Endothelial cell of umbilical vein (primary cell): ENCODE results near the gene DTD2. TPM values are rescaled to one million over a fixed set of nuclear protein-coding genes. Genes with fewer than 3 reads are reported as not detected.

Experiments
- BruUV-seq: library from RNA; stranded (reverse); fragments of 400-500 nt; replicated peaks from 2 replicates; lab custom pipeline; 2021; lab: Mats Ljungman, UMichigan
- CTCF ChIA-PET: fragments of 300-600, 350-600 bp; sonication (Branson Sonifier 250); formaldehyde crosslinking; loops from one replicate; lab custom pipeline; 2021; ENCODE audit warnings: antibody characterized with exemption, inconsistent platforms; lab: Charles Lee
- POLR2A ChIA-PET: fragments of 300-600, 350-600 bp; sonication (Branson Sonifier 250); formaldehyde crosslinking; loops from one replicate; lab custom pipeline; 2021; ENCODE audit warnings: antibody characterized with exemption, inconsistent platforms; lab: Charles Lee
- DNase-seq: peaks from one replicate; pipeline ENCODE4 v3.0.0-alpha.2; 2011; ENCODE audit warnings: low read depth, low spot score
- FAIRE-seq: peaks from 2 replicates; lab custom pipeline; 2011; peaks lifted over from hg19 to GRCh38; lab: Jason Lieb, UNC
- H2AFZ ChIP-seq: 2 replicates; pipeline ENCODE4 v1.6.0; 2012; ENCODE audit warnings: low read depth, low read length, control low read depth, inconsistent platforms
- H3K27ac ChIP-seq: 2 replicates; pipeline ENCODE4 v1.5.1; 2011; ENCODE audit warnings: low read depth, mild to moderate bottlenecking, control low read depth, low read length, moderate library complexity; ENCODE audit not compliant: insufficient read depth
- H3K27me3 ChIP-seq, 2 experiments: 2 replicates each; pipeline versions ENCODE4 v1.6.0 to v1.6.1; 2011; ENCODE audit warnings: low read length in 2 of 2, mixed read lengths in 1 of 2; ENCODE audit not compliant: control insufficient read depth in 2 of 2, insufficient read depth in 2 of 2
- H3K36me3 ChIP-seq, 2 experiments: 2 replicates in 1 of 2; 3 replicates in 1 of 2; pipeline ENCODE4 v1.5.1; 2011; ENCODE audit warnings: low read length in 2 of 2, mild to moderate bottlenecking in 1 of 2, moderate library complexity in 1 of 2; ENCODE audit not compliant: control insufficient read depth in 2 of 2, insufficient read depth in 2 of 2; ENCODE audit errors: extremely low read depth in 1 of 2
- H3K4me1 ChIP-seq: 3 replicates; pipeline ENCODE4 v1.5.1; 2011; ENCODE audit warnings: mild to moderate bottlenecking, low read length; ENCODE audit not compliant: control insufficient read depth, insufficient read depth; ENCODE audit errors: extremely low read depth
- H3K4me2 ChIP-seq: 2 replicates; pipeline ENCODE4 v1.6.1; 2011; ENCODE audit warnings: low read length, control low read depth, mixed read lengths; ENCODE audit not compliant: insufficient read depth
- H3K4me3 ChIP-seq, 3 experiments: fragments of 200-600 bp in 1 of 3; sonication (generic), shearing (Covaris generic) in 1 of 3; replicated peaks in 1 of 3; 2 replicates each; pipeline ENCODE4 v1.5.1; 2011 to 2016; ENCODE audit warnings: control low read depth in 3 of 3, low read length in 3 of 3, mild to moderate bottlenecking in 2 of 3, inconsistent platforms in 1 of 3, low read depth in 1 of 3, moderate library complexity in 1 of 3; ENCODE audit not compliant: insufficient read depth in 1 of 3
- H3K79me2 ChIP-seq: 2 replicates; pipeline ENCODE4 v1.6.0; 2012; ENCODE audit warnings: low read length, inconsistent platforms; ENCODE audit not compliant: control insufficient read depth, insufficient read depth
- H3K9ac ChIP-seq: replicated peaks from 2 replicates; pipeline ENCODE3; 2011; ENCODE audit warnings: low read length, control low read depth; ENCODE audit not compliant: insufficient read depth; ENCODE audit errors: extremely low read depth
- H3K9me1 ChIP-seq: replicated peaks from 3 replicates; pipeline ENCODE4 v1.6.0; 2011; ENCODE audit warnings: mild to moderate bottlenecking, low read length; ENCODE audit not compliant: control insufficient read depth, insufficient read depth; ENCODE audit errors: extremely low read depth
- H3K9me3 ChIP-seq: replicated peaks from 2 replicates; pipeline ENCODE4 v1.5.1; 2012; ENCODE audit warnings: low read length, inconsistent platforms; ENCODE audit not compliant: control insufficient read depth, insufficient read depth
- H4K20me1 ChIP-seq: replicated peaks from 2 replicates; pipeline ENCODE3; 2011; ENCODE audit warnings: mild to moderate bottlenecking, low read length; ENCODE audit not compliant: control insufficient read depth, insufficient read depth; ENCODE audit errors: extremely low read depth
- CTCF ChIP-seq, 2 donors: IDR thresholded peaks; 1 replicate in 1 of 2; 2 replicates in 1 of 2; pipeline ENCODE4 v1.5.1; 2011; ENCODE audit warnings: low read length in 2 of 2, mild to moderate bottlenecking in 2 of 2, moderate library complexity in 2 of 2, control low read depth in 1 of 2, inconsistent platforms in 1 of 2, low read depth in 1 of 2; ENCODE audit not compliant: insufficient read depth in 1 of 2; ENCODE audit errors: extremely low read depth in 1 of 2
- EZH2 ChIP-seq: IDR thresholded peaks from 2 replicates; pipeline ENCODE4 v1.6.1; 2012; ENCODE audit warnings: borderline replicate concordance, low read depth, mild to moderate bottlenecking, moderate library complexity, low read length, inconsistent platforms; ENCODE audit not compliant: severe bottlenecking
- FOS ChIP-seq: IDR thresholded peaks from 2 replicates; pipeline ENCODE4 v1.6.1; 2011; ENCODE audit warnings: mild to moderate bottlenecking, low read length, moderate library complexity, borderline replicate concordance; ENCODE audit not compliant: insufficient read depth
- GATA2 ChIP-seq: IDR thresholded peaks from 2 replicates; pipeline ENCODE4 v1.7.0; 2011; ENCODE audit warnings: low read depth, mild to moderate bottlenecking, moderate library complexity, mixed read lengths, low read length; ENCODE audit not compliant: insufficient read length, insufficient read depth
- JUN ChIP-seq: IDR thresholded peaks from 2 replicates; pipeline ENCODE4 v1.6.1; 2011; ENCODE audit warnings: borderline replicate concordance, low read depth; ENCODE audit not compliant: insufficient read length, insufficient read depth
- MAX ChIP-seq: IDR thresholded peaks from 2 replicates; pipeline ENCODE4 v1.6.1; 2011; ENCODE audit not compliant: insufficient read depth, insufficient read length
- MYC ChIP-seq: IDR thresholded peaks from one replicate; pipeline ENCODE4 v1.6.1; 2011; ENCODE audit warnings: mild to moderate bottlenecking, low read depth, low read length
- POLR2A ChIP-seq: IDR thresholded peaks from 2 replicates; pipeline ENCODE4 v1.6.1; 2012; ENCODE audit warnings: low read depth, mild to moderate bottlenecking, control low read depth, low read length
- POLR2AphosphoS5 ChIP-seq: IDR thresholded peaks from 2 replicates; pipeline ENCODE4 v1.6.1; 2012; ENCODE audit warnings: low read depth, mild to moderate bottlenecking, control low read depth, low read length, moderate library complexity; ENCODE audit not compliant: insufficient read depth
- dilution Hi-C: fragments of 300-500 bp; cut with MboI; formaldehyde crosslinking; loops from one replicate; pipeline ENCODE4 v1.15.0; 2019; ENCODE audit warnings: low sequenced_read_pairs; ENCODE audit not compliant: extremely low pct_ligation_motif_present
- intact Hi-C: fragments of 100-400 bp; cut with micrococcal nuclease; formaldehyde crosslinking; loops from one replicate; pipeline ENCODE4 v1.10.0; 2022
- polyA plus RNA-seq, 4 experiments: library from polyadenylated mRNA; depleted of rRNA in 3 of 4; stranded (reverse) in 3 of 4; unstranded in 1 of 4; fragments of >200 nt; gene quantifications; 2 replicates each; pipeline versions ENCODE4 v1.2.1 to v1.2.3, GENCODE V29; 2011 to 2012; ENCODE audit warnings: missing spikeins in 1 of 4
- total RNA-seq: library from RNA; stranded (reverse); gene quantifications from 2 replicates; pipeline ENCODE4 v1.2.3, GENCODE V29; 2021

The DTD2 gene
- total and polyA plus RNA-seq, 2 donors (not counting 3 experiments of a cell fraction or from before 2014, with no cell fraction given), result 9.2 to 14.4 TPM

DNA sequence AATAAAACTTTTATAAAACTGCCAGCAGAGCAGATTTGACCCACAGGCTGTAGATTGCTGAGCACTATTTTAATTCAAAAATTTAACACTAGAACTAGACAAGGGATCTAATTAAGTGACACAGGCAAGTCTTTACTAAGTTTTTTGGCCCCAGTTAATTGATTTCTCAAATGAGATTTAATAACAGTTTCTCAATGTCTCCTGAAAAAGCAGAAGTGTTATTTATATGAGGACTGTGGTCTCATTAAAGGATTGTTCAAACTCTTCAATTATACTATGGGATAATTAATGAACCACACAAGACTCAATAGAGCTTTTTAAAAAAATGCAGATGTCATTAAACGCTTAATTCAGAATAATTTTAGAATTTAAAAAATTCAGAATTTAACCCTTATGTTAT is 38.9 kb downstream of the DTD2 start:
- Histone ChIP-seq H4K20me1 (no peaks in the 10 kb centered on the region), H3K9me3 (no peaks in the 10 kb centered on the region), H3K9me1 (peaks cover 2% of the 10 kb centered on the region), H3K4me3 (no peak overlapping the region), H2AFZ (no peak overlapping the region), H3K79me2 (peaks cover 31% of the 10 kb centered on the region), H3K27me3 (no peaks in the 10 kb centered on the region), H3K4me2 (peak overlapping the region; percentile 94), H3K36me3 (no peaks in the 10 kb centered on the region), H3K27ac (no peak overlapping the region), H3K4me1 (peaks cover 25% of the 10 kb centered on the region), H3K9ac (no peak overlapping the region)
- TF ChIP-seq POLR2A (no peak), FOS (no peak), CTCF (IDR thresholded peaks at IDR 0.05; ENCODE audit: extremely low read depth in 1 of 2, insufficient read depth in 1 of 2, low read depth in 1 of 2, low read length in 2 of 2) (no peak), EZH2 (no peak), POLR2AphosphoS5 (no peak), MAX (no peak), MYC (no peak), GATA2 (no peak), JUN (no peak)
- DNase-seq, result no peak
- no TSS peak for BruUV-seq
- FAIRE-seq, result no peak
- intact Hi-C loops, result no loop called here
- ChIA-PET POLR2A (no interaction called here), CTCF (interaction anchor here (1.3 kb wide), 1 partner anchor 9 kb away, joined by 3 read pairs; no protein-coding TSS in a partner anchor)
- dilution Hi-C loops, result no loop called here
